Measurements from ENCODE around the gene SBNO2. TPM values are rescaled to one million over a fixed set of nuclear protein-coding genes. Genes with fewer than 3 reads are reported as not detected.
A peak's percentile ranks its signal among the peaks of the same experiment; 100 is the strongest.

Gene SBNO2
- total and polyA plus RNA-seq, 10 donors = 16.2 to 230 (median 112) TPM

DNA sequence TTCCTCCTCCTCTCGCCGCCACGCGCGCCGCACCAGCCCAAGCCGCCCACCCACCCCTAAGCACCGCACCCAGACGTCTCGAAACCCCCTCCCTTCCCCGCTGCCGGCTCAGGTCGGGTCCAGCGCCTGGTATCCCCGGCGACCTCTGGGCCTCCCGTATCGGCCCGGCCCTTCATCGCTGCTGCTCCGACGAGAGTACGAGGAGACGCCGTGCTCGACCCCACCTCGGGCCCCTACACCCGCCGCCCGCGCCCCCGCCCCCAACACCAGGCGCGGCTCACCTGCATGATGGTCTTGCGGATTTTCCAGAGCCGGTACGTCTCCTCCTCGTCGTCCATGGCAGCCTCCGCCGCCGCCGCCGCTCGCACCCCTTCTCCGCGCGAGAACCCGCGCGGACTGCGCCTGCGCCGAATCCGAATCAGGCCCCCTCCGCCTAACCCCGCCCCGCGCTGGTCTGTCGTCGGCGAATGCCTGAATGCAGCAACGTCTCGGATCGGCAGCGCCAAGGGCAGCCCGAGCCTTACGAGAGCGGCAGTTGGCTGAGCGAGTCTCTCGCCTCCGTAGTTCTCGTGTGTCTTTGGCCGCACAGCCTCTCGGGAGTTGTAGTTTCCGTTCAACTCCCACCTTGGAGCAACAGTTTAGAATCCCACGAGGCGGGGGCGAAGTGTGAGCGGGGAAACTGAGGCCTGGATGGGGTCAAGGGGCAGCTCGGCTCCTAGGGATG lies 78.9 kb downstream of the SBNO2 start, which contains the start of gene POLR2E:
Gene POLR2E (minus strand): TSS at position 398 of the 724 bp plus-strand sequence. CDS start 60 bp downstream, at position 338.
- peak; percentile 95 to 98 (median 95) for TF ChIP-seq POLR2AphosphoS5 (IDR thresholded peaks at IDR 0.05)
- TF ChIP-seq POLR2A (IDR thresholded peaks at IDR 0.05) = peak in 2 of 3 donors; percentile 26 to 50
- TF ChIP-seq, protein P1, sequence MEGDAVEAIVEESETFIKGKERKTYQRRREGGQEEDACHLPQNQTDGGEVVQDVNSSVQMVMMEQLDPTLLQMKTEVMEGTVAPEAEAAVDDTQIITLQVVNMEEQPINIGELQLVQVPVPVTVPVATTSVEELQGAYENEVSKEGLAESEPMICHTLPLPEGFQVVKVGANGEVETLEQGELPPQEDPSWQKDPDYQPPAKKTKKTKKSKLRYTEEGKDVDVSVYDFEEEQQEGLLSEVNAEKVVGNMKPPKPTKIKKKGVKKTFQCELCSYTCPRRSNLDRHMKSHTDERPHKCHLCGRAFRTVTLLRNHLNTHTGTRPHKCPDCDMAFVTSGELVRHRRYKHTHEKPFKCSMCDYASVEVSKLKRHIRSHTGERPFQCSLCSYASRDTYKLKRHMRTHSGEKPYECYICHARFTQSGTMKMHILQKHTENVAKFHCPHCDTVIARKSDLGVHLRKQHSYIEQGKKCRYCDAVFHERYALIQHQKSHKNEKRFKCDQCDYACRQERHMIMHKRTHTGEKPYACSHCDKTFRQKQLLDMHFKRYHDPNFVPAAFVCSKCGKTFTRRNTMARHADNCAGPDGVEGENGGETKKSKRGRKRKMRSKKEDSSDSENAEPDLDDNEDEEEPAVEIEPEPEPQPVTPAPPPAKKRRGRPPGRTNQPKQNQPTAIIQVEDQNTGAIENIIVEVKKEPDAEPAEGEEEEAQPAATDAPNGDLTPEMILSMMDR (IDR thresholded peaks at IDR 0.05 in 8 of 11, conservative IDR thresholded peaks at IDR 0.05 in 3 of 11) = peak in 3 of 11 experiments; percentile 29 to 50 (median 40)
- Histone ChIP-seq H3K9me3 (no peaks in the 10 kb centered on the region), H3K4me1 (peaks cover 12 to 92% (median 55%) of the 10 kb centered on the region in 6 donors), H3K27ac (peak within 1 kb of the TSS; percentile 39 to 90 (median 83)), H3K36me3 (peaks cover 0 to 38% (median 30%) of the 10 kb centered on the region in 6 donors), H3K4me3 (peak within 1 kb of the TSS; percentile 73 to 99 (median 88)), H3K27me3 (replicated peaks in 1 of 7) (no peaks in the 10 kb centered on the region)
- intact Hi-C loops (cut with DNase I; ENCODE audit: low total_unique reads) = no loop called here
- peak; percentile 100 for DNase-seq
- WGBS, 5 donors = 0 to 1% (median 1%) methylated on average over 14 to 81 of the region's 81 CpGs

DNA sequence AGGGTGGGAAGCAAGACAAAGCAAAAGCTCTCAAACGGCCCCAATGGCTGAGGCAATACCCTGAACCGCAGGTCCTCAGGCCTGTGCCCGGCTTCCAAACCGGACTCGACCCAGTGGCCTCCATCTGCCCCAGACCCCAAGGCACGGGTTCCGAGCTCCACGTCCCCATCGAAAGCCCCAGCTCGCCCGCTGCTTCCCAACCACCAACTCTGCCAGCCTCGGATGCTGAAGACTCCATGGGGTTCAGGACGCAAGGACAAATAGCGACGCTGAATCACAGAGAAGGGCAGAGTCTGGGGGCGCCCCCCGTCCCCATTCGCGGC lies 79.5 kb downstream of the SBNO2 start:
- DNase-seq = no peak
- 0 to 1% (median 1%) methylated on average over 13 to 19 of the region's 19 CpGs for WGBS, 5 donors
- intact Hi-C loops (cut with DNase I; ENCODE audit: low total_unique reads) = no loop called here
- Histone ChIP-seq H3K27me3 (replicated peaks in 1 of 7) (no peaks in the 10 kb centered on the region), H3K9me3 (no peaks in the 10 kb centered on the region), H3K4me3 (peak overlapping the region; percentile 73 to 99 (median 88)), H3K36me3 (peaks cover 0 to 43% (median 32%) of the 10 kb centered on the region in 6 donors), H3K4me1 (peaks cover 12 to 92% (median 55%) of the 10 kb centered on the region in 6 donors), H3K27ac (peak overlapping the region in 7 of 8 donors; percentile 61 to 90 (median 84))
- TF ChIP-seq, protein P1 (IDR thresholded peaks at IDR 0.05 in 8 of 11, conservative IDR thresholded peaks at IDR 0.05 in 3 of 11) = no peak
- TF ChIP-seq POLR2AphosphoS5 (IDR thresholded peaks at IDR 0.05) (no peak), POLR2A (IDR thresholded peaks at IDR 0.05) (no peak)

DNA sequence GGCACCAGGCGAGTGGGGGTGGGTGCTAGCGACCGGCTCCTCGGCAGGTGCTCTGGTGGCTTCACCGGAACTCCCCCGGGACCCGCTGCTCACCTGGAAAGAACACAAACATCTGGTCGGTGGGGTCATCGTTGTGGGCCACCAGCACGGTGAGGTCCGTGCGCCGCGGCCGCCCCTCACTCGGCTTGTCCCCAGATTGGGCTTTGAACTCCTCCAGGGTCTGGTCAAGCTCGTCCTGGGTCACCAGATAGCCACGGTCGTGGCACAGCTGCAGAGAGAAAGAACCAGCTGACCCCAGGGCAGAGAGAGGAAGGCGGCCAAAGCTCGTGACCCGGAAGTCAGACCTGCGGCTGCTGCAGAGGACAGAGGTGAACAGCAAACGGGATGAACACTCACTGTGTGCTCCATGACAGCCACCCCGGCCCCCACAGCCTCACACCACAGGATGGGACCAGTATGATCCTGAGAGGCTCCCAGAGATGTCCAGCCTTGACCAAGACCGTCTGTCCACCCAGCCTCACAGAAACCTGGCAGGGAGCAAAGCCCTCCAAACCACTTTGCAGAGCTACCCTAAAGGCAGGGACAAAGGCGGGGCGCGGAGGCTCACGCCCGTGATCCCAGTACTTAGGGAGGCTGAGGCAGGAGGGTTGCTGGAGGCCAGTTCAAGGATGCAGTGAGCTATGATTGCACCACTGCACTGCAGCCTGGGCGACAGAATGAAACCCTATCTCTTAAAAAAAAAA lies 80.1 kb downstream of the SBNO2 start:
- Histone ChIP-seq H3K27me3 (replicated peaks in 1 of 7) (no peaks in the 10 kb centered on the region), H3K4me3 (peak overlapping the region; percentile 73 to 99 (median 88)), H3K27ac (peak overlapping the region in 6 of 8 donors; percentile 62 to 90 (median 86)), H3K9me3 (no peaks in the 10 kb centered on the region), H3K36me3 (peaks cover 0 to 49% (median 38%) of the 10 kb centered on the region in 6 donors), H3K4me1 (peaks cover 18 to 92% (median 55%) of the 10 kb centered on the region in 6 donors)
- intact Hi-C loops (cut with DNase I; ENCODE audit: low total_unique reads) = no loop called here
- WGBS, 5 donors = 66 to 76% (median 72%) methylated on average over 31 to 32 of the region's 32 CpGs
- TF ChIP-seq POLR2A (IDR thresholded peaks at IDR 0.05) (no peak), POLR2AphosphoS5 (IDR thresholded peaks at IDR 0.05) (peak in 1 of 3 donors; percentile 30)
- TF ChIP-seq, protein P1 (IDR thresholded peaks at IDR 0.05 in 8 of 11, conservative IDR thresholded peaks at IDR 0.05 in 3 of 11) = no peak
- no peak for DNase-seq

Data from spleen (tissue), 11 donors.